Astrocyte (in vitro differentiated cells and primary cell): ENCODE measurements around the gene AMMECR1L. TPM values are rescaled to one million over a fixed set of nuclear protein-coding genes. Genes with fewer than 3 reads are reported as not detected.

ENCODE experiments used
- DNase-seq: peaks from one replicate; pipeline ENCODE4 v3.0.0-alpha.2; 2010; ENCODE audit warnings: low read depth
- FAIRE-seq: peaks from 2 replicates; lab custom pipeline; 2011; peaks lifted over from hg19 to GRCh38; lab: Jason Lieb, UNC
- H2AFZ ChIP-seq: 2 replicates; pipeline ENCODE4 v1.6.0; 2012; ENCODE audit warnings: low read depth, low read length, inconsistent platforms
- H3K27ac ChIP-seq: 2 replicates; pipeline ENCODE4 v1.5.1; 2011; ENCODE audit warnings: low read depth, low read length, inconsistent platforms
- H3K27me3 ChIP-seq: 2 replicates; pipeline ENCODE4 v1.6.0; 2011; ENCODE audit warnings: low read length, inconsistent platforms; ENCODE audit not compliant: insufficient read depth
- H3K36me3 ChIP-seq: 2 replicates; pipeline ENCODE4 v1.5.1; 2011; ENCODE audit warnings: low read length, inconsistent platforms; ENCODE audit not compliant: insufficient read depth
- H3K4me1 ChIP-seq: 2 replicates; pipeline ENCODE4 v1.5.1; 2011; ENCODE audit warnings: low read length, inconsistent platforms; ENCODE audit not compliant: insufficient read depth
- H3K4me2 ChIP-seq: 2 replicates; pipeline ENCODE4 v1.6.0; 2012; ENCODE audit warnings: low read length, inconsistent platforms
- H3K4me3 ChIP-seq: 2 replicates; pipeline ENCODE4 v1.5.1; 2011; ENCODE audit warnings: low read depth, mild to moderate bottlenecking, low read length, inconsistent platforms; ENCODE audit not compliant: insufficient read depth
- H3K79me2 ChIP-seq: 2 replicates; pipeline ENCODE4 v1.6.0; 2012; ENCODE audit warnings: mild to moderate bottlenecking, low read length, inconsistent platforms; ENCODE audit not compliant: insufficient read depth
- H3K9ac ChIP-seq: 2 replicates; pipeline ENCODE4 v1.6.0; 2012; ENCODE audit warnings: mild to moderate bottlenecking, low read length, inconsistent platforms
- H3K9me3 ChIP-seq: 2 replicates; pipeline ENCODE4 v1.5.1; 2012; ENCODE audit warnings: low read depth, mild to moderate bottlenecking, low read length, inconsistent platforms; ENCODE audit not compliant: insufficient read depth
- H4K20me1 ChIP-seq: 2 replicates; pipeline ENCODE4 v1.6.0; 2012; ENCODE audit warnings: low read length, inconsistent platforms; ENCODE audit not compliant: insufficient read depth
- H3K27ac Mint-ChIP-seq: one replicate; pipeline ENCODE4 v1.8.0; 2021; ENCODE audit warnings: mild to moderate bottlenecking, mixed read lengths; ENCODE audit not compliant: unreplicated experiment
- H3K27me3 Mint-ChIP-seq: one replicate; pipeline ENCODE4 v1.8.0; 2021; ENCODE audit warnings: low read depth, mixed read lengths; ENCODE audit not compliant: unreplicated experiment
- H3K36me3 Mint-ChIP-seq: one replicate; pipeline ENCODE4 v1.8.0; 2021; ENCODE audit warnings: low read depth, mixed read lengths; ENCODE audit not compliant: unreplicated experiment
- H3K4me1 Mint-ChIP-seq: one replicate; pipeline ENCODE4 v1.8.0; 2021; ENCODE audit warnings: low read depth, mixed read lengths; ENCODE audit not compliant: unreplicated experiment
- H3K4me3 Mint-ChIP-seq: one replicate; pipeline ENCODE4 v1.8.0; 2021; ENCODE audit warnings: mild to moderate bottlenecking, moderate library complexity, mixed read lengths; ENCODE audit not compliant: unreplicated experiment
- H3K9me3 Mint-ChIP-seq: one replicate; pipeline ENCODE4 v1.8.0; 2021; ENCODE audit warnings: mild to moderate bottlenecking, mixed read lengths; ENCODE audit not compliant: unreplicated experiment
- EZH2 ChIP-seq: IDR thresholded peaks from 2 replicates; pipeline ENCODE4 v1.6.1; 2012; ENCODE audit warnings: mild to moderate bottlenecking, low read length, inconsistent platforms; ENCODE audit not compliant: insufficient read depth
- total RNA-seq: library from RNA; stranded (reverse); gene quantifications from 2 replicates; pipeline ENCODE4 v1.2.1, GENCODE V29; 2021
- TF ChIP-seq, protein P1 (sequence below): IDR thresholded peaks from 2 replicates; pipeline ENCODE4 v1.5.1; 2011; ENCODE audit warnings: low read depth, mild to moderate bottlenecking, inconsistent platforms, low read length, moderate library complexity; ENCODE audit not compliant: insufficient read depth

Gene AMMECR1L
- total RNA-seq, 1 donor from 2014 or later, result 32.2 TPM

DNA sequence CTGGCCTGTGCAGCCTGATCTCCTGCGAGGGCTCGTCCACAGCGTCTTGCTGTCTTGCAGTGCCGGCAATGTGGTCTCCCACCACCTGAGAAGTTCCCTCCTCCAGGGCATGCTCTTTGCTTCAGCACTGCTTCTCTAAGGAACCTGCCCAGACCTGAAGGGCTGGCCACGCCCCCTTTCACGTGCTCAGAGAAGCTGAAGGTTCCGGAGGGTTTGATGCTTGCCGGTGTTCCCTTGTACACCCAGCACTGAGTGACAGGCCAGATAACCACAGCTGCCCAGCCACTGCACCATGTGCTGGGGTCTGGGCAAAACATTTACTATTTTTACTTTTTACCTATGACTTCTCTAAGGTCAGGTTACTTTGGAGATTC lies 26.1 kb downstream of the AMMECR1L start:
- DNase-seq (no peak), FAIRE-seq (no peak)
- Mint-ChIP-seq H3K27ac (no peak overlapping the region), H3K4me3 (peak overlapping the region; percentile 71), H3K27me3 (no peaks in the 10 kb centered on the region), H3K36me3 (peaks cover 16% of the 10 kb centered on the region), H3K9me3 (no peaks in the 10 kb centered on the region), H3K4me1 (peaks cover 12% of the 10 kb centered on the region)
- H4K20me1 ChIP-seq, result peaks cover 51% of the 10 kb centered on the region
- no peaks in the 10 kb centered on the region for H3K27me3 ChIP-seq
- TF ChIP-seq, protein P1, sequence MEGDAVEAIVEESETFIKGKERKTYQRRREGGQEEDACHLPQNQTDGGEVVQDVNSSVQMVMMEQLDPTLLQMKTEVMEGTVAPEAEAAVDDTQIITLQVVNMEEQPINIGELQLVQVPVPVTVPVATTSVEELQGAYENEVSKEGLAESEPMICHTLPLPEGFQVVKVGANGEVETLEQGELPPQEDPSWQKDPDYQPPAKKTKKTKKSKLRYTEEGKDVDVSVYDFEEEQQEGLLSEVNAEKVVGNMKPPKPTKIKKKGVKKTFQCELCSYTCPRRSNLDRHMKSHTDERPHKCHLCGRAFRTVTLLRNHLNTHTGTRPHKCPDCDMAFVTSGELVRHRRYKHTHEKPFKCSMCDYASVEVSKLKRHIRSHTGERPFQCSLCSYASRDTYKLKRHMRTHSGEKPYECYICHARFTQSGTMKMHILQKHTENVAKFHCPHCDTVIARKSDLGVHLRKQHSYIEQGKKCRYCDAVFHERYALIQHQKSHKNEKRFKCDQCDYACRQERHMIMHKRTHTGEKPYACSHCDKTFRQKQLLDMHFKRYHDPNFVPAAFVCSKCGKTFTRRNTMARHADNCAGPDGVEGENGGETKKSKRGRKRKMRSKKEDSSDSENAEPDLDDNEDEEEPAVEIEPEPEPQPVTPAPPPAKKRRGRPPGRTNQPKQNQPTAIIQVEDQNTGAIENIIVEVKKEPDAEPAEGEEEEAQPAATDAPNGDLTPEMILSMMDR, result no peak
- TF ChIP-seq EZH2, result no peak
- peaks cover 13% of the 10 kb centered on the region for H3K36me3 ChIP-seq
- H3K79me2 ChIP-seq, result peaks cover 34% of the 10 kb centered on the region
- H2AFZ ChIP-seq, result no peak overlapping the region
- no peak overlapping the region for H3K4me2 ChIP-seq
- no peaks in the 10 kb centered on the region for H3K4me1 ChIP-seq
- H3K27ac ChIP-seq, result no peak overlapping the region
- no peak overlapping the region for H3K9ac ChIP-seq
- no peak overlapping the region for H3K4me3 ChIP-seq
- no peaks in the 10 kb centered on the region for H3K9me3 ChIP-seq

DNA sequence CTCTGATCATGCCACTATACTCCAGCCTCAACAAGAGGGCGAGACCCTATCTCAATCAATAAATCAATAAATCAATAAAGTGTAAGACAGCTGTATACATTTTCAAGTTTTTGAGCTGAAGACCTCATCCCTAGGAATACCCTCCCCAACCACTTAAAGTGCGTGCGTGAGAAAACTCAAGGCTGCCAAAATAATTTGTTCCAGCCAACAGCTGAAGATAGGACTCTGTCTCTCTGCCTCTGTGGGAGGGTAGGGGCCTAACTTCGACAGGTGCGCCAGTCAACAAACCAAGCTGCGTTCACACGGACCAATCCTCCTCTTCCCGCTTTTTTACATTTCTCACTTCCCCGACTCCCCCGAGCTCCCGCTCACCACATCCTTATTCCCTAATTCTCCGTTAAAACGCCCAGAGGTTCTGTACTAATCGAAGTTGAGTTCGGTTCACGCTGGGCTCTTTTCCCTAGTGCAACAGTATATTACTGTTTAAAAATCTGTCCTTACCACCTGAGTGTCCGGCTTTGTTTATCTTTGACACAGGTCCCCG lies 28.4 kb downstream of the AMMECR1L start:
- Mint-ChIP-seq H3K27ac (no peak overlapping the region), H3K36me3 (no peaks in the 10 kb centered on the region), H3K4me1 (peaks cover 28% of the 10 kb centered on the region), H3K9me3 (no peaks in the 10 kb centered on the region), H3K27me3 (no peaks in the 10 kb centered on the region), H3K4me3 (peak overlapping the region; percentile 92)
- Histone ChIP-seq H3K36me3 (peaks cover 2% of the 10 kb centered on the region), H3K27me3 (no peaks in the 10 kb centered on the region), H3K9ac (peak overlapping the region; percentile 89), H3K27ac (peak overlapping the region; percentile 75), H3K79me2 (peaks cover 56% of the 10 kb centered on the region), H4K20me1 (peaks cover 54% of the 10 kb centered on the region), H3K4me1 (no peaks in the 10 kb centered on the region), H3K4me3 (peak overlapping the region; percentile 91), H2AFZ (peak overlapping the region; percentile 95), H3K9me3 (no peaks in the 10 kb centered on the region), H3K4me2 (peak overlapping the region; percentile 86)
- TF ChIP-seq, protein P1, result no peak
- no peak for TF ChIP-seq EZH2
- DNase-seq, result no peak
- no peak for FAIRE-seq

DNA sequence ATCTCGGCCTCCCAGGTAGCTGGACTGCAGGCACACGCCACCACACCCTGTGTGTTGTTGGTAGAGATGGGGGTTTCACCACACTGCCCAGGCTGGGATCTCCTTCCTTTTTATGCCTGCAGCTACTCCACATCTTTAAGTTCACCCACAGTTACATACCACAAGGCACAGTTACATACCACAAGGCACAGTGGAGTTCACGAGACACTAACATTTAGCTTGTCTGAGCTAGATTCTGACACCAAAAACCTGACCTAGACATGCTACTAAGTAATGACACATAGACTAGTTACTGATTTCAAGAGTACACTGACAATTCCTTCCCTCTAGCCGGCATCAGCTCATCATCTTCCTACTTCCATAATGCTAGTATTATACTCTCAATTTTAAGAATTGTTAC lies 32.1 kb downstream of the AMMECR1L start:
- no peak overlapping the region for H2AFZ ChIP-seq
- no peak overlapping the region for H3K27ac Mint-ChIP-seq
- H3K79me2 ChIP-seq, result peaks cover 80% of the 10 kb centered on the region
- peaks cover 64% of the 10 kb centered on the region for H4K20me1 ChIP-seq
- H3K27me3 Mint-ChIP-seq, result no peaks in the 10 kb centered on the region
- peaks cover 13% of the 10 kb centered on the region for H3K36me3 ChIP-seq
- no peak overlapping the region for H3K27ac ChIP-seq
- no peaks in the 10 kb centered on the region for H3K4me1 ChIP-seq
- H3K9ac ChIP-seq, result no peak overlapping the region
- H3K27me3 ChIP-seq, result no peaks in the 10 kb centered on the region
- H3K9me3 Mint-ChIP-seq, result no peaks in the 10 kb centered on the region
- no peak overlapping the region for H3K4me3 ChIP-seq
- H3K36me3 Mint-ChIP-seq, result peaks cover 4% of the 10 kb centered on the region
- FAIRE-seq, result no peak
- TF ChIP-seq, protein P1, result no peak
- no peak for TF ChIP-seq EZH2
- peaks cover 17% of the 10 kb centered on the region for H3K4me1 Mint-ChIP-seq
- H3K9me3 ChIP-seq, result no peaks in the 10 kb centered on the region
- no peak for DNase-seq
- H3K4me3 Mint-ChIP-seq, result no peak overlapping the region
- no peak overlapping the region for H3K4me2 ChIP-seq
